Progenitor cell of endocrine pancreas (in vitro differentiated cells): Measurements from ENCODE around the gene UBR3. TPM values are rescaled to one million over a fixed set of nuclear protein-coding genes. Genes with fewer than 3 reads are reported as not detected.
A peak's percentile ranks its signal among the peaks of the same experiment; 100 is the strongest.
"Not testable (repeated sequence)": the region's sequence is repeated elsewhere in the genome, so short reads cannot be mapped to it uniquely, and the experiment has no call there.

Experiments used
- DNase-seq: peaks from one replicate; pipeline ENCODE4 v3.0.0; 2021; ENCODE audit warnings: low spot score; ENCODE audit not compliant: unreplicated experiment
- H3K27ac Mint-ChIP-seq: 2 replicates; pipeline ENCODE4 v1.8.0; 2021; ENCODE audit warnings: mild to moderate bottlenecking, moderate library complexity, mixed read lengths
- H3K27me3 Mint-ChIP-seq: 2 replicates; pipeline ENCODE4 v1.8.0; 2021; ENCODE audit warnings: mixed read lengths
- H3K36me3 Mint-ChIP-seq: 2 replicates; pipeline ENCODE4 v1.8.0; 2022; ENCODE audit warnings: mixed read lengths; ENCODE audit not compliant: insufficient read depth
- H3K4me1 Mint-ChIP-seq: 2 replicates; pipeline ENCODE4 v1.8.0; 2021; ENCODE audit warnings: low read depth, mixed read lengths
- H3K4me3 Mint-ChIP-seq: 2 replicates; pipeline ENCODE4 v1.8.0; 2021; ENCODE audit warnings: low read depth, mild to moderate bottlenecking, moderate library complexity, mixed read lengths
- H3K9me3 Mint-ChIP-seq: 2 replicates; pipeline ENCODE4 v1.8.0; 2021; ENCODE audit warnings: low read depth, mixed read lengths
- total RNA-seq: library from RNA; stranded (reverse); gene quantifications from 2 replicates; pipeline ENCODE4 v1.2.1, GENCODE V29; 2021
- TF ChIP-seq, protein P1 (sequence below): fragments of 200-600 bp; sonication (generic); IDR thresholded peaks from one replicate; pipeline ENCODE4 v1.5.0; 2021; ENCODE audit warnings: antibody characterized with exemption, mild to moderate bottlenecking; ENCODE audit not compliant: unreplicated experiment

UBR3 gene
- total RNA-seq, 1 donor from 2014 or later, result 36.9 TPM

GRCh38 chr2:169798718-169799592, 28.3 kb upstream of the UBR3 start, which contains the start of gene SSB:
Gene SSB (plus strand): TSS chr2:169798871. CDS start chr2:169800961, 2,090 bp downstream.
- H3K27ac Mint-ChIP-seq, result peak within 1 kb of the TSS; percentile 94
- H3K4me3 Mint-ChIP-seq, result peak within 1 kb of the TSS; percentile 87
- H3K36me3 Mint-ChIP-seq, result peaks cover 5% of the 10 kb centered on the region
- TF ChIP-seq, protein P1, sequence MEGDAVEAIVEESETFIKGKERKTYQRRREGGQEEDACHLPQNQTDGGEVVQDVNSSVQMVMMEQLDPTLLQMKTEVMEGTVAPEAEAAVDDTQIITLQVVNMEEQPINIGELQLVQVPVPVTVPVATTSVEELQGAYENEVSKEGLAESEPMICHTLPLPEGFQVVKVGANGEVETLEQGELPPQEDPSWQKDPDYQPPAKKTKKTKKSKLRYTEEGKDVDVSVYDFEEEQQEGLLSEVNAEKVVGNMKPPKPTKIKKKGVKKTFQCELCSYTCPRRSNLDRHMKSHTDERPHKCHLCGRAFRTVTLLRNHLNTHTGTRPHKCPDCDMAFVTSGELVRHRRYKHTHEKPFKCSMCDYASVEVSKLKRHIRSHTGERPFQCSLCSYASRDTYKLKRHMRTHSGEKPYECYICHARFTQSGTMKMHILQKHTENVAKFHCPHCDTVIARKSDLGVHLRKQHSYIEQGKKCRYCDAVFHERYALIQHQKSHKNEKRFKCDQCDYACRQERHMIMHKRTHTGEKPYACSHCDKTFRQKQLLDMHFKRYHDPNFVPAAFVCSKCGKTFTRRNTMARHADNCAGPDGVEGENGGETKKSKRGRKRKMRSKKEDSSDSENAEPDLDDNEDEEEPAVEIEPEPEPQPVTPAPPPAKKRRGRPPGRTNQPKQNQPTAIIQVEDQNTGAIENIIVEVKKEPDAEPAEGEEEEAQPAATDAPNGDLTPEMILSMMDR, result no peak
- H3K4me1 Mint-ChIP-seq, result peaks cover 11% of the 10 kb centered on the region
- H3K27me3 Mint-ChIP-seq, result no peaks in the 10 kb centered on the region
- DNase-seq, result peak; percentile 84
- H3K9me3 Mint-ChIP-seq, result no peaks in the 10 kb centered on the region

GRCh38 chr2:169803480-169803879, 23.8 kb upstream of the UBR3 start:
- no peak overlapping the region for H3K4me3 Mint-ChIP-seq
- peaks cover 9% of the 10 kb centered on the region for H3K4me1 Mint-ChIP-seq
- no peak overlapping the region for H3K27ac Mint-ChIP-seq
- no peaks in the 10 kb centered on the region for H3K9me3 Mint-ChIP-seq
- H3K36me3 Mint-ChIP-seq, result peaks cover 16% of the 10 kb centered on the region
- H3K27me3 Mint-ChIP-seq, result no peaks in the 10 kb centered on the region
- TF ChIP-seq, protein P1, result no peak
- no peak for DNase-seq

GRCh38 chr2:169806586-169806985, 20.7 kb upstream of the UBR3 start:
- TF ChIP-seq, protein P1, result no peak
- no peaks in the 10 kb centered on the region for H3K9me3 Mint-ChIP-seq
- peaks cover 29% of the 10 kb centered on the region for H3K36me3 Mint-ChIP-seq
- DNase-seq, result no peak
- no peaks in the 10 kb centered on the region for H3K4me1 Mint-ChIP-seq
- no peaks in the 10 kb centered on the region for H3K27me3 Mint-ChIP-seq
- H3K4me3 Mint-ChIP-seq, result no peak overlapping the region
- H3K27ac Mint-ChIP-seq, result no peak overlapping the region

GRCh38 chr2:169808221-169808620, 19.0 kb upstream of the UBR3 start:
- Mint-ChIP-seq H3K4me1 (no peaks in the 10 kb centered on the region), H3K4me3 (no peak overlapping the region), H3K36me3 (peaks cover 34% of the 10 kb centered on the region), H3K9me3 (no peaks in the 10 kb centered on the region), H3K27me3 (no peaks in the 10 kb centered on the region), H3K27ac (no peak overlapping the region)
- TF ChIP-seq, protein P1, result no peak
- no peak for DNase-seq

GRCh38 chr2:169815849-169816248, 11.4 kb upstream of the UBR3 start:
- Mint-ChIP-seq H3K4me1 (no peaks in the 10 kb centered on the region), H3K27me3 (no peaks in the 10 kb centered on the region), H3K27ac (no peak overlapping the region), H3K9me3 (peaks cover 3% of the 10 kb centered on the region), H3K4me3 (no peak overlapping the region), H3K36me3 (peaks cover 48% of the 10 kb centered on the region)
- TF ChIP-seq, protein P1, result no peak
- DNase-seq, result no peak

- not testable (repeated sequence) for H3K4me1 Mint-ChIP-seq, H3K4me3 Mint-ChIP-seq, H3K27ac Mint-ChIP-seq, H3K27me3 Mint-ChIP-seq, DNase-seq, H3K9me3 Mint-ChIP-seq
- peaks cover 45% of the 10 kb centered on the region for H3K36me3 Mint-ChIP-seq
Observed at GRCh38 chr2:169816961-169817360, 10.3 kb upstream of the UBR3 start.

- H3K4me3 Mint-ChIP-seq, H3K27ac Mint-ChIP-seq, H3K27me3 Mint-ChIP-seq, H3K9me3 Mint-ChIP-seq, DNase-seq, H3K4me1 Mint-ChIP-seq: not testable (repeated sequence)
- peaks cover 42% of the 10 kb centered on the region for H3K36me3 Mint-ChIP-seq
Observed at GRCh38 chr2:169817369-169817768, 9.9 kb upstream of the UBR3 start.
